Fibroblast of villous mesenchyme (primary cell): ENCODE results near the gene SOCS7. TPM values are rescaled to one million over a fixed set of nuclear protein-coding genes. Genes with fewer than 3 reads are reported as not detected.

Source experiments
- DNase-seq: peaks from one replicate; pipeline ENCODE4 v3.0.0-alpha.2; 2010; ENCODE audit warnings: low read depth
- H3K4me3 ChIP-seq: 2 replicates; pipeline ENCODE4 v1.5.1; 2011; ENCODE audit warnings: low read depth, mild to moderate bottlenecking, low read length
- CTCF ChIP-seq: IDR thresholded peaks from 2 replicates; pipeline ENCODE4 v1.5.1; 2012; ENCODE audit warnings: low read depth, mild to moderate bottlenecking, low read length; ENCODE audit not compliant: insufficient read depth
- total RNA-seq: library from RNA; depleted of rRNA; stranded (reverse); fragments of >200 nt; gene quantifications from 2 replicates; pipeline ENCODE4 v1.2.3, GENCODE V29; 2012

The SOCS7 gene
- total RNA-seq, 1 donor: 11.2 TPM

- TF ChIP-seq CTCF: no peak
- no peak overlapping the region for H3K4me3 ChIP-seq
- no peak for DNase-seq
Observed at GRCh38 chr17:38336838-38337237, 14.8 kb upstream of the SOCS7 start.

GRCh38 chr17:38338053-38338452 is 13.6 kb upstream of the SOCS7 start:
- DNase-seq: no peak
- H3K4me3 ChIP-seq: no peak overlapping the region
- TF ChIP-seq CTCF: no peak

DNA sequence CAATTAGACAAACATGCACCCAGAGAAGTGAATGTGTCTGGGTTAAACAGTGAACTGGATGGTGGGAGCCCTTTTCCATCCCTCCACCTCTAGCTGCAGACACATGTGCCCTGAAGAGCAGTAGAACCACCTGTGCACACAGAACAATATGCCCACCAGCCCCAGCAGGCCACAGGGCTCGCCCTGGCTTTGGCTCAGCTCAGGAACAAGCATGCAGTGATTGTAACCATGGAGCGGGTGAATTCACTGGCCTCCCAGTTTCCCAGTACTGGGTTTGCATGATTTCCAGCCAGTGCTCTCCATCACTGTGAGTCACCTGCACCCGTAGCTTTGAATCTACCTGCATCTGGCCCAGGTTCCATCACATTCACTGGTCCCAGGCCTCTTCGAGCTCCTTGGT is 13.1 kb upstream of the SOCS7 start:
- TF ChIP-seq CTCF: no peak
- H3K4me3 ChIP-seq: no peak overlapping the region
- no peak for DNase-seq

GRCh38 chr17:38339891-38340290 is 11.8 kb upstream of the SOCS7 start:
- no peak for DNase-seq
- no peak overlapping the region for H3K4me3 ChIP-seq
- no peak for TF ChIP-seq CTCF

GRCh38 chr17:38341035-38341721 is 10.5 kb upstream of the SOCS7 start:
- TF ChIP-seq CTCF: no peak
- DNase-seq: no peak
- H3K4me3 ChIP-seq: no peak overlapping the region

GRCh38 chr17:38342886-38343607 is 8.6 kb upstream of the SOCS7 start:
- no peak for TF ChIP-seq CTCF
- H3K4me3 ChIP-seq: no peak overlapping the region
- no peak for DNase-seq
